Suppressor macrophage treated with lipopolysaccharide for 4 hours (primary cell): ENCODE measurements around the gene EXOC6B.

Experiments
- DNase-seq: peaks from one replicate; pipeline ENCODE4 v3.0.0-alpha.2; 2020

The EXOC6B gene

GRCh38 chr2:72141032-72141645, 684.7 kb downstream of the EXOC6B start:
- DNase-seq, result no peak

- no peak for DNase-seq
These were observed 685.2 kb downstream of the EXOC6B start for GRCh38 chr2:72140621-72140960.

GRCh38 chr2:72139874-72140620, 685.8 kb downstream of the EXOC6B start:
- DNase-seq, result no peak

GRCh38 chr2:72139471-72139873, 686.4 kb downstream of the EXOC6B start:
- DNase-seq, result no peak

- no peak for DNase-seq
These were observed 686.9 kb downstream of the EXOC6B start for GRCh38 chr2:72138921-72139381.

- DNase-seq, result no peak
These were observed 687.6 kb downstream of the EXOC6B start for GRCh38 chr2:72138011-72138881.

- DNase-seq, result peak; percentile 73
These were observed 688.3 kb downstream of the EXOC6B start for GRCh38 chr2:72137498-72138010.

GRCh38 chr2:72136933-72137497, 688.8 kb downstream of the EXOC6B start:
- no peak for DNase-seq

- DNase-seq, result no peak
These were observed 689.5 kb downstream of the EXOC6B start for GRCh38 chr2:72136331-72136730.

- no peak for DNase-seq
These were observed 689.9 kb downstream of the EXOC6B start for GRCh38 chr2:72135921-72136320.

- DNase-seq, result no peak
These were observed 690.6 kb downstream of the EXOC6B start for GRCh38 chr2:72134997-72135800.

GRCh38 chr2:72134408-72134996, 691.3 kb downstream of the EXOC6B start:
- no peak for DNase-seq

GRCh38 chr2:72133721-72134407, 692.0 kb downstream of the EXOC6B start:
- no peak for DNase-seq

GRCh38 chr2:72132981-72133720, 692.7 kb downstream of the EXOC6B start:
- no peak for DNase-seq

GRCh38 chr2:72131916-72132841, 693.7 kb downstream of the EXOC6B start:
- DNase-seq, result no peak

GRCh38 chr2:72131371-72131891, 694.4 kb downstream of the EXOC6B start:
- no peak for DNase-seq

- no peak for DNase-seq
These were observed 695.0 kb downstream of the EXOC6B start for GRCh38 chr2:72130659-72131360.

GRCh38 chr2:72129681-72130340, 696.0 kb downstream of the EXOC6B start:
- DNase-seq, result no peak
